IMR-90 (cell line): Measurements from ENCODE around the gene MARCHF2. TPM values are rescaled to one million over a fixed set of nuclear protein-coding genes. Genes with fewer than 3 reads are reported as not detected.
A peak's percentile ranks its signal among the peaks of the same experiment; 100 is the strongest.

Source experiments
- ATAC-seq: fragments of 200-7000 bp; cut with Tn5 transposase; 2 replicates; pipeline ENCODE4 v1.9.1; 2020; ENCODE audit warnings: low read depth, mild to moderate bottlenecking, moderate library complexity
- BruUV-seq: library from RNA; stranded (reverse); fragments of 400-500 nt; replicated peaks from 2 replicates; lab custom pipeline; 2021; lab: Mats Ljungman, UMichigan
- CTCF ChIA-PET: fragments of 300-600 bp; formaldehyde crosslinking; extraction: SDS; loops from one replicate; lab custom pipeline; 2021; ENCODE audit warnings: antibody characterized with exemption; lab: Yijun Ruan, JAX
- POLR2A ChIA-PET: fragments of 300-600 bp; sonication (Branson Sonifier 250); formaldehyde crosslinking; loops from one replicate; lab custom pipeline; 2022; ENCODE audit warnings: antibody characterized with exemption; ENCODE audit not compliant: unreplicated experiment; lab: Charles Lee
- DNase-seq: peaks from one replicate; pipeline ENCODE4 v3.0.0; 2013
- H2AFZ ChIP-seq: replicated peaks from 2 replicates; pipeline ENCODE3; 2013; ENCODE audit warnings: low read length, mild to moderate bottlenecking; ENCODE audit not compliant: poor library complexity
- H2AK5ac ChIP-seq: 2 replicates; pipeline ENCODE4 v1.6.1; 2013; ENCODE audit warnings: low read depth, low read length, inconsistent platforms
- H2AK9ac ChIP-seq: replicated peaks from 2 replicates; pipeline ENCODE3; 2013; ENCODE audit warnings: mild to moderate bottlenecking, low read depth, low read length, moderate library complexity; ENCODE audit not compliant: poor library complexity
- H2BK120ac ChIP-seq: 2 replicates; pipeline ENCODE4 v1.6.1; 2013; ENCODE audit warnings: low read depth, low read length, inconsistent platforms
- H2BK15ac ChIP-seq: 3 replicates; pipeline ENCODE4 v1.6.1; 2013; ENCODE audit warnings: low read depth, low read length, inconsistent platforms
- H2BK20ac ChIP-seq: 2 replicates; pipeline ENCODE4 v1.6.1; 2013; ENCODE audit warnings: low read depth, mild to moderate bottlenecking, inconsistent platforms, low read length, moderate library complexity
- H2BK5ac ChIP-seq: 2 replicates; pipeline ENCODE4 v1.6.1; 2013; ENCODE audit warnings: mild to moderate bottlenecking, low read depth, low read length, inconsistent platforms; ENCODE audit not compliant: poor library complexity, severe bottlenecking
- H3K14ac ChIP-seq: replicated peaks from 2 replicates; pipeline ENCODE4 v1.6.1; 2013; ENCODE audit warnings: low read depth, low read length, inconsistent platforms
- H3K18ac ChIP-seq: 2 replicates; pipeline ENCODE4 v1.6.1; 2013; ENCODE audit warnings: low read depth, low read length, control low read depth
- H3K23ac ChIP-seq: 2 replicates; pipeline ENCODE4 v1.6.1; 2013; ENCODE audit warnings: low read depth, low read length, inconsistent platforms
- H3K27ac ChIP-seq: 2 replicates; pipeline ENCODE4 v1.5.1; 2013; ENCODE audit warnings: mild to moderate bottlenecking, control low read depth, low read length; ENCODE audit not compliant: insufficient read depth
- H3K27me3 ChIP-seq: 2 replicates; pipeline ENCODE4 v1.6.1; 2013; ENCODE audit warnings: low read length; ENCODE audit not compliant: control insufficient read depth, insufficient read depth
- H3K36me3 ChIP-seq: 2 replicates; pipeline ENCODE4 v1.6.1; 2013; ENCODE audit warnings: low read length, mixed read lengths; ENCODE audit not compliant: control insufficient read depth, insufficient read depth
- H3K4ac ChIP-seq: 2 replicates; pipeline ENCODE4 v1.6.1; 2013; ENCODE audit warnings: low read depth, low read length, inconsistent platforms
- H3K4me1 ChIP-seq: 2 replicates; pipeline ENCODE4 v1.6.1; 2013; ENCODE audit warnings: low read length, mixed read lengths; ENCODE audit not compliant: control insufficient read depth, insufficient read depth
- H3K4me2 ChIP-seq: 2 replicates; pipeline ENCODE4 v1.6.1; 2013; ENCODE audit warnings: low read depth, mild to moderate bottlenecking, control low read depth, low read length, moderate library complexity
- H3K4me3 ChIP-seq: 2 replicates; pipeline ENCODE4 v1.5.1; 2013; ENCODE audit warnings: low read depth, mild to moderate bottlenecking, control low read depth, low read length, moderate library complexity; ENCODE audit not compliant: insufficient read depth
- H3K56ac ChIP-seq: 2 replicates; pipeline ENCODE4 v1.6.1; 2013; ENCODE audit warnings: low read length, inconsistent platforms; ENCODE audit not compliant: insufficient read depth; ENCODE audit errors: extremely low read depth
- H3K79me1 ChIP-seq, 2 experiments: 2 replicates each; pipeline ENCODE4 v1.6.1; 2013; ENCODE audit warnings: low read length in 2 of 2, inconsistent platforms in 1 of 2, low read depth in 1 of 2
- H3K9ac ChIP-seq: 2 replicates; pipeline ENCODE4 v1.6.1; 2013; ENCODE audit warnings: low read depth, low read length, control low read depth
- H3K9me1 ChIP-seq: 2 replicates; pipeline ENCODE4 v1.6.1; 2013; ENCODE audit warnings: low read length, inconsistent platforms; ENCODE audit not compliant: insufficient read depth
- H3K9me3 ChIP-seq: 2 replicates; pipeline ENCODE4 v1.6.1; 2013; ENCODE audit warnings: low read length; ENCODE audit not compliant: control insufficient read depth, insufficient read depth
- H4K20me1 ChIP-seq: 2 replicates; pipeline ENCODE4 v1.6.1; 2013; ENCODE audit warnings: low read length, inconsistent platforms; ENCODE audit not compliant: insufficient read depth
- H4K5ac ChIP-seq: 2 replicates; pipeline ENCODE4 v1.6.1; 2013; ENCODE audit warnings: mild to moderate bottlenecking, low read depth, low read length, control low read depth
- H4K8ac ChIP-seq, 2 experiments: 2 replicates each; pipeline ENCODE4 v1.6.1; 2013; ENCODE audit warnings: low read depth in 2 of 2, low read length in 2 of 2, control low read depth in 1 of 2, inconsistent platforms in 1 of 2
- H4K91ac ChIP-seq: 2 replicates; pipeline ENCODE4 v1.6.1; 2013; ENCODE audit warnings: low read depth, low read length, inconsistent platforms; ENCODE audit not compliant: insufficient read depth
- ELK1 ChIP-seq: fragments of 150-350 bp; IDR thresholded peaks from 2 replicates; pipeline ENCODE4 v1.6.1; 2016; ENCODE audit warnings: low read depth, mild to moderate bottlenecking, low read length, moderate library complexity, borderline replicate concordance
- FOS ChIP-seq: fragments of 150-350 bp; IDR thresholded peaks from 2 replicates; pipeline ENCODE4 v1.6.1; 2016; ENCODE audit warnings: low read depth, low read length
- RCOR1 ChIP-seq: IDR thresholded peaks from 2 replicates; pipeline ENCODE4 v1.6.1; 2012; ENCODE audit warnings: mild to moderate bottlenecking, low read length, improper control_type of control experiment; ENCODE audit not compliant: insufficient replicate concordance
- WGBS, 2 experiments: methylation state at CpG; one replicate each; pipeline versions ENCODE4 v1.1.5 to v1.1.7; 2013; ENCODE audit warnings: missing lambda C conversion rate in 2 of 2; ENCODE audit not compliant: insufficient read length in 1 of 2; ENCODE audit errors: extremely low coverage in 2 of 2; 5-methylcytosine and 5-hydroxymethylcytosine counted together
- dilution Hi-C: fragments of 300-500 bp; cut with HindIII; formaldehyde crosslinking; loops from one replicate; pipeline ENCODE4 v1.14.3; 2018; ENCODE audit warnings: low sequenced_read_pairs; ENCODE audit not compliant: unreplicated experiment
- in situ Hi-C: fragments of 300-500 bp; cut with MboI; formaldehyde crosslinking; loops from 3 replicates; pipeline ENCODE4 v1.14.3; 2019; ENCODE audit warnings: low sequenced_read_pairs, inconsistent platforms, mixed read lengths
- intact Hi-C: fragments of 100-400 bp; cut with micrococcal nuclease; formaldehyde crosslinking; loops from 2 replicates; pipeline ENCODE4 v1.10.0; 2022
- polyA plus RNA-seq, 3 experiments: library from polyadenylated mRNA; depleted of rRNA; stranded (reverse); fragments of >200 nt; gene quantifications; 2 replicates each; pipeline ENCODE4 v1.2.3, GENCODE V29; 2012; ENCODE audit warnings: low replicate concordance in 1 of 3
- total RNA-seq: library from RNA; depleted of rRNA; stranded (reverse); fragments of >200 nt; gene quantifications from 2 replicates; pipeline ENCODE4 v1.2.3, GENCODE V29; 2012

The MARCHF2 gene
- total and polyA plus RNA-seq, 2 of the 4 experiments (the other 2 are of a cell fraction) = 33.8 to 58.8 TPM

GRCh38 chr19:8459520-8460270 lies 46.6 kb downstream of the MARCHF2 start:
- no TSS peak for BruUV-seq
- dilution Hi-C loops = no loop called here

More at GRCh38 chr19:8459520-8460270, 46.6 kb downstream of the MARCHF2 start:
- Histone ChIP-seq H3K36me3 (peaks cover 28% of the 10 kb centered on the region), H2BK20ac (peak overlapping the region; percentile 35; the same call in 1 of the 2 replicates), H3K27me3 (no peaks in the 10 kb centered on the region), H2BK120ac (peak overlapping the region; percentile 53), H2AK9ac (no peak overlapping the region), H2BK15ac (0 out of 3 replicates have a peak overlapping the region, but pooled peaks have one; percentile 35), H3K4me3 (no peak overlapping the region), H2BK5ac (peak overlapping the region; percentile 86), H3K56ac (peak overlapping the region; percentile 74), H2AFZ (no peak overlapping the region), H3K9me1 (peaks cover 36% of the 10 kb centered on the region), H4K91ac (peak overlapping the region; percentile 53), H4K8ac (peak overlapping the region in 1 of 2 experiments; percentile 32; a peak in 2 of 4 replicates), H3K4me2 (peak overlapping the region; percentile 84), H3K4ac (peak overlapping the region; percentile 82), H3K18ac (peak overlapping the region; percentile 42; the same call in 1 of the 2 replicates), H2AK5ac (peak overlapping the region; percentile 51), H3K23ac (peak overlapping the region; percentile 84), H3K79me1 (peaks cover 19 to 92% of the 10 kb centered on the region in 2 experiments), H3K27ac (peak overlapping the region; percentile 87), H3K9ac (peak overlapping the region; percentile 36), H4K5ac (no peak overlapping the region; the same call in 1 of the 2 replicates), H3K9me3 (no peaks in the 10 kb centered on the region), H3K14ac (peak overlapping the region; percentile 82; the same call in 1 of the 2 replicates), H3K4me1 (peaks cover 33% of the 10 kb centered on the region), H4K20me1 (peaks cover 98% of the 10 kb centered on the region)
- in situ Hi-C loops (no loop called here), intact Hi-C loops (loop anchor here (5.0 kb wide), 1 partner anchor 48 kb away; no protein-coding TSS in a partner anchor)
- ATAC-seq (peak; percentile 84), DNase-seq (peak; percentile 86)
- TF ChIP-seq RCOR1 = no peak
- no peak for TF ChIP-seq ELK1
- TF ChIP-seq FOS = peak; percentile 18; the same call in 1 of the 2 replicates
- no CpG with 5 or more reads among the region's 6 CpGs for WGBS, 2 experiments
- CTCF ChIA-PET = interaction anchor here (1.0 kb wide), 1 partner anchor 106 kb away, joined by 3 read pairs; no protein-coding TSS in a partner anchor
- POLR2A ChIA-PET = no interaction called here
